Fibroblast of the conjunctiva (primary cell): Measurements from ENCODE around the gene NEBL.
"Not testable (repeated sequence)": the region's sequence is repeated elsewhere in the genome, so short reads cannot be mapped to it uniquely, and the experiment has no call there.

Experiments used
- DNase-seq: peaks from one replicate; pipeline ENCODE4 v3.0.0-alpha.2; 2010; ENCODE audit warnings: low read depth

The NEBL gene

GRCh38 chr10:20897146-20897825 is at the start of gene NEBL:
Gene NEBL, minus strand, starts transcription at chr10:20897311. Its CDS starts 106 bp downstream, at chr10:20897205.
- no peak for DNase-seq

GRCh38 chr10:20945546-20946332 is 48.6 kb upstream of the NEBL start:
- no peak for DNase-seq

- DNase-seq: no peak
These were observed 47.8 kb upstream of the NEBL start for GRCh38 chr10:20944789-20945502.

- DNase-seq: not testable (repeated sequence)
These were observed 42.3 kb upstream of the NEBL start for GRCh38 chr10:20939414-20939813.

GRCh38 chr10:20936396-20936795 is 39.3 kb upstream of the NEBL start:
- DNase-seq: no peak

GRCh38 chr10:20935931-20936330 is 38.8 kb upstream of the NEBL start:
- DNase-seq: no peak

- DNase-seq: no peak
These were observed 38.2 kb upstream of the NEBL start for GRCh38 chr10:20935301-20935700.

- no peak for DNase-seq
These were observed 36.6 kb upstream of the NEBL start for GRCh38 chr10:20933705-20934104.

GRCh38 chr10:20932606-20933126 is 35.6 kb upstream of the NEBL start:
- DNase-seq: no peak

- DNase-seq: no peak
These were observed 34.2 kb upstream of the NEBL start for GRCh38 chr10:20931156-20931795.

GRCh38 chr10:20927456-20927855 is 30.3 kb upstream of the NEBL start:
- DNase-seq: no peak

- no peak for DNase-seq
These were observed 25.3 kb upstream of the NEBL start for GRCh38 chr10:20922451-20922850.

GRCh38 chr10:20922033-20922432 is 24.9 kb upstream of the NEBL start:
- no peak for DNase-seq

- no peak for DNase-seq
These were observed 22.9 kb upstream of the NEBL start for GRCh38 chr10:20920061-20920460.

GRCh38 chr10:20919481-20919880 is 22.4 kb upstream of the NEBL start:
- DNase-seq: no peak

GRCh38 chr10:20916976-20917375 is 19.9 kb upstream of the NEBL start:
- no peak for DNase-seq

- DNase-seq: no peak
These were observed 15.9 kb upstream of the NEBL start for GRCh38 chr10:20912969-20913368.

- DNase-seq: no peak
These were observed 14.5 kb upstream of the NEBL start for GRCh38 chr10:20911626-20912025.

GRCh38 chr10:20909801-20910200 is 12.7 kb upstream of the NEBL start:
- DNase-seq: no peak

GRCh38 chr10:20908391-20908790 is 11.3 kb upstream of the NEBL start:
- DNase-seq: no peak

GRCh38 chr10:20903635-20904390 is 6.7 kb upstream of the NEBL start:
- DNase-seq: no peak
